HepG2 (cell line): Measurements from ENCODE around the gene RHCE. TPM values are rescaled to one million over a fixed set of nuclear protein-coding genes. Genes with fewer than 3 reads are reported as not detected.

Experiments
- CEBPB ChIP-seq: IDR thresholded peaks from 2 replicates; pipeline ENCODE4 v1.6.1; 2011; ENCODE audit warnings: low read depth, low read length, improper control_type of control experiment, borderline replicate concordance
- EHMT2 ChIP-seq: fragments of 200-600 bp; sonication (generic); IDR thresholded peaks from 2 replicates; pipeline ENCODE4 v1.7.0; 2017; ENCODE audit warnings: antibody characterized with exemption, low read depth, low read length, borderline replicate concordance
- GABPB1 ChIP-seq: IDR thresholded peaks from 2 replicates; pipeline ENCODE4 v1.6.1; 2016; ENCODE audit warnings: mild to moderate bottlenecking, missing genetic modification reagents, moderate library complexity, missing compliant biosample characterization
- HMG20A ChIP-seq: IDR thresholded peaks from 2 replicates; pipeline ENCODE4 v1.6.1; 2016; ENCODE audit warnings: borderline replicate concordance
- HNRNPH1 ChIP-seq: fragments of 200-400 bp; formaldehyde crosslinking; optimal IDR thresholded peaks from 2 replicates; pipeline ENCODE3; 2017; ENCODE audit warnings: mild to moderate bottlenecking, low read depth, low read length
- KDM3A ChIP-seq: IDR thresholded peaks from 2 replicates; pipeline ENCODE4 v1.6.1; 2018; ENCODE audit warnings: low read depth, missing compliant biosample characterization
- LRRFIP1 ChIP-seq: sonication (generic); formaldehyde crosslinking; conservative IDR thresholded peaks from 2 replicates; pipeline ENCODE4 v1.4.0; 2020; ENCODE audit warnings: missing genetic modification reagents
- MAFF ChIP-seq: IDR thresholded peaks from 2 replicates; pipeline ENCODE4 v1.6.1; 2011; ENCODE audit warnings: low read depth, low read length, improper control_type of control experiment
- MAFK ChIP-seq, 2 experiments: IDR thresholded peaks in 1 of 2; conservative IDR thresholded peaks in 1 of 2; 2 replicates each; pipeline ENCODE4 v1.6.1; 2011; ENCODE audit warnings: improper control_type of control experiment in 2 of 2, low read length in 2 of 2
- MED13 ChIP-seq: sonication (generic); formaldehyde crosslinking; IDR thresholded peaks from 2 replicates; pipeline ENCODE4 v1.5.0; 2020; ENCODE audit warnings: missing genetic modification reagents
- MXD1 ChIP-seq: sonication (generic); formaldehyde crosslinking; IDR thresholded peaks from 2 replicates; pipeline ENCODE4 v1.4.0; 2020; ENCODE audit warnings: mild to moderate bottlenecking, missing genetic modification reagents
- PHF8 ChIP-seq: sonication (generic); formaldehyde crosslinking; IDR thresholded peaks from 2 replicates; pipeline ENCODE4 v1.5.0; 2020; ENCODE audit warnings: missing genetic modification reagents
- RARA ChIP-seq: IDR thresholded peaks from 2 replicates; pipeline ENCODE4 v1.6.1; 2016; ENCODE audit warnings: missing genetic modification reagents, missing compliant biosample characterization
- RBFOX2 ChIP-seq: fragments of 200-400 bp; formaldehyde crosslinking; IDR thresholded peaks from 2 replicates; pipeline ENCODE4 v1.6.1; 2017; ENCODE audit warnings: low read depth, mild to moderate bottlenecking, low read length
- SAFB2 ChIP-seq: sonication (generic); formaldehyde crosslinking; IDR thresholded peaks from 2 replicates; pipeline ENCODE4 v1.5.1; 2020; ENCODE audit warnings: missing genetic modification reagents, low read depth, mild to moderate bottlenecking, borderline replicate concordance
- SRF ChIP-seq: IDR thresholded peaks from 2 replicates; pipeline ENCODE4 v1.6.1; 2011; ENCODE audit warnings: mild to moderate bottlenecking, low read depth, low read length, moderate library complexity
- TBX3 ChIP-seq: fragments of 450-650 bp; IDR thresholded peaks from 2 replicates; pipeline ENCODE4 v1.6.1; 2017; ENCODE audit warnings: antibody characterized with exemption, mild to moderate bottlenecking, inconsistent platforms, borderline replicate concordance
- ZBTB7A ChIP-seq: sonication (generic); formaldehyde crosslinking; IDR thresholded peaks from 2 replicates; pipeline ENCODE4 v1.8.0; 2022; ENCODE audit warnings: mild to moderate bottlenecking, missing genetic modification reagents
- ZFP91 ChIP-seq: sonication (generic); formaldehyde crosslinking; IDR thresholded peaks from 2 replicates; pipeline ENCODE4 v1.9.0; 2022; ENCODE audit warnings: missing genetic modification reagents, mild to moderate bottlenecking, borderline replicate concordance
- ZNF451 ChIP-seq: sonication (generic); formaldehyde crosslinking; IDR thresholded peaks from 2 replicates; pipeline ENCODE4 v1.5.0; 2020; ENCODE audit warnings: mild to moderate bottlenecking, missing genetic modification reagents
- ZNF749 ChIP-seq: sonication (generic); formaldehyde crosslinking; IDR thresholded peaks from 2 replicates; pipeline ENCODE4 v1.8.0; 2022; ENCODE audit warnings: mild to moderate bottlenecking, missing genetic modification reagents, moderate library complexity, borderline replicate concordance
- ZNF816 ChIP-seq: sonication (generic); formaldehyde crosslinking; IDR thresholded peaks from 2 replicates; pipeline ENCODE4 v1.8.0; 2022; ENCODE audit warnings: missing genetic modification reagents, mild to moderate bottlenecking, borderline replicate concordance
- polyA plus RNA-seq, 8 experiments: library from polyadenylated mRNA; depleted of rRNA in 3 of 8; stranded (reverse) in 7 of 8; unstranded in 1 of 8; fragments of >200 nt; fragmentation: Illumina TruSeq in 4 of 8; extraction: Trizol in 4 of 8; gene quantifications; 2 replicates each; pipeline versions ENCODE4 v1.2.1 to v1.2.3, GENCODE V29; 2011 to 2016; ENCODE audit warnings: low read depth in 4 of 8, missing spikeins in 1 of 8, mixed read lengths in 1 of 8; ENCODE audit not compliant: insufficient read depth in 1 of 8
- total RNA-seq, 5 experiments: library from RNA; depleted of rRNA; stranded (reverse); fragments of >200 nt; fragmentation: Illumina TruSeq; extraction: Trizol; gene quantifications; 2 replicates each; pipeline ENCODE4 v1.2.3, GENCODE V29; 2016; ENCODE audit warnings: low read depth in 1 of 5
- TF ChIP-seq, protein P1 (sequence below): sonication (generic); formaldehyde crosslinking; IDR thresholded peaks from 2 replicates; pipeline ENCODE4 v1.5.1; 2020; ENCODE audit warnings: missing genetic modification reagents, mild to moderate bottlenecking, borderline replicate concordance

RHCE gene
- total and polyA plus RNA-seq, 2 of the 13 experiments (the other 11 are each of a cell fraction or from before 2014, with no cell fraction given): 0.30 TPM; not detected in 1

- peak; percentile 37; the same call in 1 of the 2 replicates for TF ChIP-seq ZFP91
- no peak for TF ChIP-seq TBX3
- no peak for TF ChIP-seq MXD1 (CRISPR knock-in tag)
- peak; percentile 72 for TF ChIP-seq RBFOX2
- TF ChIP-seq MED13 (CRISPR knock-in tag): no peak
- no peak for TF ChIP-seq MAFF
- TF ChIP-seq ZNF816 (CRISPR knock-in tag): no peak
- TF ChIP-seq LRRFIP1: no peak
- TF ChIP-seq ZBTB7A (CRISPR knock-in tag): no peak
- TF ChIP-seq HMG20A (CRISPR knock-in tag): no peak
- no peak for TF ChIP-seq HNRNPH1
- no peak for TF ChIP-seq EHMT2
- TF ChIP-seq GABPB1 (CRISPR knock-in tag): peak; percentile 36; the same call in 1 of the 2 replicates
- no peak for TF ChIP-seq CEBPB
- 0 out of 2 replicates have a peak, but pooled peaks have one; percentile 41 for TF ChIP-seq SAFB2 (CRISPR knock-in tag)
- TF ChIP-seq MAFK (conservative IDR thresholded peaks at IDR 0.05 in 1 of 2, IDR thresholded peaks at IDR 0.05 in 1 of 2; ENCODE audit: low read length in 2 of 2): no peak
- TF ChIP-seq, protein P1, sequence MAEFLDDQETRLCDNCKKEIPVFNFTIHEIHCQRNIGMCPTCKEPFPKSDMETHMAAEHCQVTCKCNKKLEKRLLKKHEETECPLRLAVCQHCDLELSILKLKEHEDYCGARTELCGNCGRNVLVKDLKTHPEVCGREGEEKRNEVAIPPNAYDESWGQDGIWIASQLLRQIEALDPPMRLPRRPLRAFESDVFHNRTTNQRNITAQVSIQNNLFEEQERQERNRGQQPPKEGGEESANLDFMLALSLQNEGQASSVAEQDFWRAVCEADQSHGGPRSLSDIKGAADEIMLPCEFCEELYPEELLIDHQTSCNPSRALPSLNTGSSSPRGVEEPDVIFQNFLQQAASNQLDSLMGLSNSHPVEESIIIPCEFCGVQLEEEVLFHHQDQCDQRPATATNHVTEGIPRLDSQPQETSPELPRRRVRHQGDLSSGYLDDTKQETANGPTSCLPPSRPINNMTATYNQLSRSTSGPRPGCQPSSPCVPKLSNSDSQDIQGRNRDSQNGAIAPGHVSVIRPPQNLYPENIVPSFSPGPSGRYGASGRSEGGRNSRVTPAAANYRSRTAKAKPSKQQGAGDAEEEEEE: no peak
- no peak for TF ChIP-seq ZNF451 (CRISPR knock-in tag)
- 0 out of 2 replicates have a peak, but pooled peaks have one; percentile 6 for TF ChIP-seq RARA (CRISPR knock-in tag)
- no peak for TF ChIP-seq ZNF749 (CRISPR knock-in tag)
- no peak for TF ChIP-seq SRF
- TF ChIP-seq PHF8 (CRISPR knock-in tag): peak; percentile 54; the same call in 1 of the 2 replicates
- no peak for TF ChIP-seq KDM3A (CRISPR knock-in tag)
Measured at GRCh38 chr1:25430967-25431881, 10.6 kb upstream of the RHCE start (continued).
